DMS53 (cell line): ENCODE results near the gene PSORS1C2.
A peak's percentile ranks its signal among the peaks of the same experiment; 100 is the strongest.
"Not testable (repeated sequence)": the region's sequence is repeated elsewhere in the genome, so short reads cannot be mapped to it uniquely, and the experiment has no call there.

Experiments used
- DNase-seq: peaks from one replicate; lab custom pipeline; 2025; lab: John Stamatoyannopoulos, UW

The PSORS1C2 gene

DNA sequence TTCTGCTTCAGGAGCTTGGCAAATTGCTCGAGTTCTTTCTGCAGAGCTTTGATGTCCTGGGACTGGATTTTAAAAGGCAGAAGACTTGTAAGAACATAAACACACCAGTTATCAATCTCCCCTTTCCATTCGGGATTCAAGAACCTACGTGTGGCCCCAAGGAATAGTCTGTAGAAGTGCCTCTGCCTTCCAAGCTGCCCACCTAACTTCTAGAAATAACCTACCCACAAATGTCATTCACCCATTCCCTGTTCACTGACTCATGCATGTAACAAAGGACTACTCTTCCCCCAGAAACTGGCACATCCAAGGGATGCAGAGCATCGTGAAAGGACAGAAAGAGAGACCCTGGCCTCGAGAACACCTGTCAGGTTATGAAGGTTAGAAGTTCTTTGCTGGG lies 27.1 kb upstream of the PSORS1C2 start:
- no peak for DNase-seq

GRCh38 chr6:31165064-31165832 lies 26.4 kb upstream of the PSORS1C2 start:
- not testable (repeated sequence) for DNase-seq

GRCh38 chr6:31164475-31165063 lies 25.7 kb upstream of the PSORS1C2 start:
- DNase-seq: not testable (repeated sequence)

- DNase-seq: no peak
These were observed 25.1 kb upstream of the PSORS1C2 start for GRCh38 chr6:31163922-31164321.

GRCh38 chr6:31162463-31163165 lies 23.7 kb upstream of the PSORS1C2 start:
- DNase-seq: no peak

DNA sequence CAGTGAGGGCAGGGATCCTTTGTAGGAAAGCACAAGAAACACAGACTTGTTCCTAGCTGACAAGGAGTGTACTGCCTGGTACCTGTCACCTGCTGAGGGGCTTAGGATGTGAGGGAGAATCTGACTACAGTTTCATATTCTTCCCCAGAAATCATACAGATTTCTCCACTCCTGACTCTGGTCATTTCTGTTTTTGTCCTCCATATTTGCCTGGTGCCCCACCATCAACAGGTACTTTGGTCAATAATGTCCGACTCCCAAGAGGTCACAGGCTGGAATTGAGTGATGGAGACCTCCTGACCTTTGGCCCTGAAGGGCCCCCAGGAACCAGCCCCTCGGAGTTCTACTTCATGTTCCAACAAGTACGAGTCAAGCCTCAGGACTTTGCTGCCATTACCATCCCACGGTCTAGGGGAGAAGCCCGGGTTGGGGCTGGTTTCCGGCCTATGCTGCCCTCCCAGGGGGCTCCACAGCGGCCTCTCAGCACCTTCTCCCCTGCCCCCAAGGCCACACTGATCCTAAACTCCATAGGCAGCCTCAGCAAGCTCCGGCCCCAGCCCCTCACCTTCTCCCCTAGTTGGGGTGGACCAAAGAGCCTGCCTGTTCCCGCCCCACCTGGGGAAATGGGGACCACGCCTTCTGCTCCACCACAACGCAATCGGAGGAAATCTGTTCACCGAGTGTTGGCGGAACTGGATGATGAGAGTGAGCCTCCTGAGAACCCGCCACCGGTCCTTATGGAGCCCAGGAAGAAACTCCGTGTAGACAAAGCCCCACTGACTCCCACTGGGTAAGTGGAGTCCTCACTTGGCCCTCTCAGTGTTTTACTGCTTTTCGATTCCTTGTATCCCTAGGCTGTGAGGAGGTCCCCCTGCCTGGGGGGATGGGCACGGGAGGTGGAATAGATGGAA lies 22.6 kb upstream of the PSORS1C2 start:
- no peak for DNase-seq

- peak; percentile 49 for DNase-seq
These were observed 20.3 kb upstream of the PSORS1C2 start for GRCh38 chr6:31158863-31159855.

DNA sequence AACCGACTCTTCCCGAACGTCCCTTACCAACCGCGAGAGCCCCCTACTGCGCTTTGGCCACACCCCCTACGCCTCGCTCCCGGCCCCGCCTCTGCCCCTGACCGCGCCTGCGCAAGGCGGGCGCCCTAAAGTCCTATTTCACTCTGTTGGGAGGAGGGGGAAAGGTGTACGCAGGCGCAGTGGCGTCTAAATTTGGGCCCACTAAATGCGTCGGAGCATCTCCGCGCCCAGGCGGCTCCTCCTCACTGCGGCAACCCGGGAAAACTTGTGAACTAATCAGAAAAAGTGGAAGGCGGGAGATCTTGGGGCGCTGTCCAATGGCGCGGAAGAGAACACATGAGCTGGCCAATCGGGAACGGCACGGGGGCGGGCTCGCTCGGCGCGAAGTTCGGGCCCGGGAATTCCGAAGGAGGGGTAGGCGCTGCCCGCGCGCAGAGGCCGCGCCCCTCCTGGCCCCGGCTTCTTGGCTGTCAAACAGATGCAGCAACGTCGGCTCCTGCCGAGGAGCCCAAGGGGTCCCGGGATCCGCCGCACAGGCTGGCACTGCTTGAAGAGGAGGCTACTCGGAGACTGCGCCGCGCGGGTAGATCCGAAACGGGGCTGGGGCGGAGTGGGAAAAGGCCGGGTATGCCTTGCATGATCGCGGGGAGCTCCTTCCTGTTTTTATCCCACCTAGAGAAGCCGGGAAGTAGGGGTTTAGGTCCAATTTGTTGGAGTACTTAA lies 19.4 kb upstream of the PSORS1C2 start, which contains the start of gene TCF19:
TCF19 (plus strand) TSS at position 450 of the 723 bp plus-strand sequence. CDS start 881 bp downstream, outside the sequence.
- DNase-seq: peak; percentile 97

DNA sequence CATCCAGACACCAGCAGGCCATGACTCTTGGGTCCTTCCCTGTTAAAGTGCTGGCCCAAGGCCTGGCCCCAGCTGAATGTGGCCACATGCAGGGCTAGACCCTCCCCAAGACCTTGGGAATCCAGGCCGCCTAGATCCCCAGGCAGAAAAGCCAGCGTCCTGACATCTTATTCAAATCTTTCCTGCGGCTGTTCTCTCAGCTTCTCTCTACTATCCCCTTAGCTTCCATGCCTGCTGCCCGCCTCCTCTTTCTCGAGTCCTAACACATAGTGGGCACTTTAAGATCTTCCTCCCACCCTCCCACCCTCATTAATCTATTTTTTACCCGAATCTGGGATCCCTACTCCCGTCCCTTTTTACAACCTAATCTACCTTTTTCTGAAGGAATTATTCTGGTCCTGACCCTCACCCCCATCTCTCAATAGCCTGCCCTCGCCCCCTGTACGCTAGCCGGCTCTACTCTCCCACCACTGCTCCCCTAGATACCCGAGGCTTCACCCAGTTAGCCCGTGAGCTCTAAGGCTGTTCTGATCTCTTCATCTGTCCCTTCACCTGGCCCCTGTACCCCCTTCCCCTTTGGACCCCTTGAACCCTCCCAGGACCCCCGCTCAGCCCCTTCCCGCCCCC lies 18.8 kb upstream of the PSORS1C2 start, which contains the start of gene CCHCR1:
CCHCR1 (minus strand) TSS at position 290 of the 627 bp plus-strand sequence; CDS start at position 88, 202 bp downstream.
- no peak for DNase-seq

GRCh38 chr6:31156641-31157040 lies 17.8 kb upstream of the PSORS1C2 start:
- DNase-seq: no peak

DNA sequence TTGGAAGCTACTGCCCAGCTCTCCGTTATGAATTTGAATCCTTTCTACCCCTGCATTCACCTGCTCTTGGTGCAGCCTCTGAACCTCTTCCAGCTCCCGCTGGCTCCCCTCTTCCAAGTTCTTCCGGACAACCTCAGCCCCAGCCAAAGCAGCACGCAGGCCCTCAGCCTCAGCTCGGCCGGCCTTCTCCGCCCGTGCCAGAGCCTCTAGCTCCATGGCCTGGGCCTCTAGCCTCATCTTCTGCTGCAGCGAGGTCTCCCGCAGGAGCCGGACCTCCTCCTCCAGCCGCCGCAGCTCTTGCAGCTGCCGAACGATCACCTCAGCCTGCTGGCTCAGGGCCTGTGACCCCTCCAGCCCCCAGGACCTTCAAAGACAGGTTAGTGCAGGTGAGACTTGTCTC lies 15.6 kb upstream of the PSORS1C2 start:
- DNase-seq: no peak

DNA sequence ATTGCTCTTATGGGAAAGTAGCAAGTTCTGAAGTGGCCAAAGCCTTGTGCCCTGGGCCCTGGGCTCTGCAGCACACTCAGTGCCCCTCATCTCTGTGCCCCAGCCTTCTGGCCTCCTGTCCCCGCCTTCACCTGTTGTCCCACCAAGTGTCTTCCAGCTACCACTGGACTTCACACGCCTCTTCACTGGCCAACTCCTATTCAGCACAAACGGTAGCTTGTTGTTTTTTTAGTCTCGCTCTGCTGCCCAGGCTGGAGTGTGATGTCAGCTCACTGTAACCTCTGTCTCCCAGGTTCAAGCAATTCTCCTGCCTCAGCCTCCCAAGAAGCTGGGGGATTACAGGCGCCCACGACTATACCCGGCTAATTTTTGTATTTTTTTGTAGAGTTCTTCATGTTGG lies 13.9 kb upstream of the PSORS1C2 start:
- peak; percentile 72 for DNase-seq

GRCh38 chr6:31149827-31150447 lies 11.1 kb upstream of the PSORS1C2 start:
- no peak for DNase-seq

DNA sequence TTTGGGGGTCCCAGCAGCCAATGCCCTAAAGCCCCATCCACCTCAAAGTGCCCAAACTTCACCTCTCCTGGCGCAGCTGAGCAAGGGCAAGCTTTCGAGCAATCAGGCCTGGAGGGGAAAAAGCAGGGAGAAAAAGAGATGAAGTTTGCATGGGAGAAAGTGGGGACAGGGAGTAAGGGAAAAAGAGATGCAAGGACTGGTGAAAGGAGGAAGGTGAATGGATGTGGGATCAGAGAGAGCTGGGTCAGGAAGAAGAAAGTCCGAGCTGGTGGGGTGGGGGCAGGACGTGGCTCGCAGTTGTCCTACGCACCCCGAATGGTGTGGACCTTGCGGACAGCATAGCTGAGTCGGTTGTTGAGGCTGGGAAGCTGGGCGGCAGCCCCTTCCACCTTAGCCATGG lies 6.5 kb upstream of the PSORS1C2 start:
- DNase-seq: no peak

- no peak for DNase-seq
These were observed 6.1 kb upstream of the PSORS1C2 start for GRCh38 chr6:31144970-31145340.

GRCh38 chr6:31144296-31144969 lies 5.6 kb upstream of the PSORS1C2 start:
- DNase-seq: no peak

GRCh38 chr6:31143148-31143547 lies 4.3 kb upstream of the PSORS1C2 start:
- DNase-seq: no peak

GRCh38 chr6:31142361-31142761 lies 3.5 kb upstream of the PSORS1C2 start:
- no peak for DNase-seq
